Activated CD8-positive, alpha-beta T cell treated with anti-CD3 and anti-CD28 coated beads for 36 hours (primary cell): Measurements from ENCODE around the gene LEMD2. TPM values are rescaled to one million over a fixed set of nuclear protein-coding genes. Genes with fewer than 3 reads are reported as not detected.

Experiments used
- ATAC-seq: fragments of 200-7000 bp; cut with Tn5 transposase; one replicate; pipeline ENCODE4 v1.10.0; 2021; ENCODE audit warnings: mild to moderate bottlenecking, moderate library complexity
- CTCF ChIA-PET: fragments of 350-600 bp; sonication (Branson Sonifier 250); formaldehyde crosslinking; loops from one replicate; lab custom pipeline; 2021; ENCODE audit warnings: antibody characterized with exemption; lab: Charles Lee
- POLR2A ChIA-PET: fragments of 350-600 bp; sonication (Branson Sonifier 250); formaldehyde crosslinking; loops from one replicate; lab custom pipeline; 2021; ENCODE audit warnings: antibody characterized with exemption; lab: Charles Lee
- DNase-seq: peaks from one replicate; pipeline ENCODE4 v3.0.0-alpha.2; 2020
- H3K27ac Mint-ChIP-seq: one replicate; pipeline ENCODE4 v1.8.0; 2021; ENCODE audit warnings: mild to moderate bottlenecking, mixed read lengths
- H3K27me3 Mint-ChIP-seq: one replicate; pipeline ENCODE4 v1.8.0; 2021; ENCODE audit warnings: mixed read lengths
- H3K36me3 Mint-ChIP-seq: one replicate; pipeline ENCODE4 v1.8.0; 2021; ENCODE audit warnings: low read depth, mixed read lengths
- H3K4me1 Mint-ChIP-seq: one replicate; pipeline ENCODE4 v1.8.0; 2021; ENCODE audit warnings: low read depth, mixed read lengths
- H3K4me3 Mint-ChIP-seq: one replicate; pipeline ENCODE4 v1.8.0; 2021; ENCODE audit warnings: mild to moderate bottlenecking, moderate library complexity, mixed read lengths
- H3K9me3 Mint-ChIP-seq: one replicate; pipeline ENCODE4 v1.8.0; 2021; ENCODE audit warnings: mixed read lengths
- CTCF ChIP-seq: fragments of 200-600 bp; IDR thresholded peaks from one replicate; pipeline ENCODE4 v1.8.0; 2022; ENCODE audit warnings: antibody characterized with exemption, mild to moderate bottlenecking
- intact Hi-C: fragments of 100-400 bp; cut with micrococcal nuclease; formaldehyde crosslinking; loops from one replicate; pipeline ENCODE4 v1.10.0; 2022
- total RNA-seq, 2 experiments: library from RNA; stranded (reverse); gene quantifications; one replicate each; pipeline ENCODE4 v1.2.3, GENCODE V29; 2021

LEMD2 gene
- total RNA-seq, 2 experiments from 2014 or later, result 40.1 to 41.5 TPM

GRCh38 chr6:33732385-33732784 lies 56.5 kb downstream of the LEMD2 start:
- CTCF ChIA-PET, result interaction anchor here (1.3 kb wide), 1 partner anchor 37 kb away, joined by 3 read pairs; no protein-coding TSS in a partner anchor
- Mint-ChIP-seq H3K36me3 (no peaks in the 10 kb centered on the region), H3K27ac (no peak overlapping the region), H3K9me3 (no peaks in the 10 kb centered on the region), H3K4me3 (no peak overlapping the region), H3K4me1 (no peaks in the 10 kb centered on the region), H3K27me3 (no peaks in the 10 kb centered on the region)
- no peak for TF ChIP-seq CTCF
- intact Hi-C loops, result no loop called here
- POLR2A ChIA-PET, result interaction anchor here (0.6 kb wide), 1 partner anchor 183 kb away, joined by 4 read pairs; no protein-coding TSS in a partner anchor
- ATAC-seq (no peak), DNase-seq (no peak)

- Mint-ChIP-seq H3K27ac (no peak overlapping the region), H3K9me3 (no peaks in the 10 kb centered on the region), H3K4me3 (no peak overlapping the region), H3K36me3 (no peaks in the 10 kb centered on the region), H3K4me1 (no peaks in the 10 kb centered on the region), H3K27me3 (no peaks in the 10 kb centered on the region)
- intact Hi-C loops, result no loop called here
- DNase-seq (no peak), ATAC-seq (no peak)
- ChIA-PET CTCF (interaction anchor here (1.3 kb wide), 2 partner anchors 13 to 38 kb away, joined by 3 read pairs; no protein-coding TSS in a partner anchor), POLR2A (no interaction called here)
- no peak for TF ChIP-seq CTCF
These were observed 57.1 kb downstream of the LEMD2 start for GRCh38 chr6:33731751-33732282.

GRCh38 chr6:33731035-33731434 lies 57.9 kb downstream of the LEMD2 start:
- H3K4me1 Mint-ChIP-seq, result no peaks in the 10 kb centered on the region
- H3K27me3 Mint-ChIP-seq, result no peaks in the 10 kb centered on the region
- ATAC-seq (no peak), DNase-seq (no peak)
- TF ChIP-seq CTCF, result no peak
- POLR2A ChIA-PET, result no interaction called here
- no peak overlapping the region for H3K4me3 Mint-ChIP-seq
- H3K36me3 Mint-ChIP-seq, result no peaks in the 10 kb centered on the region
- intact Hi-C loops, result no loop called here
- CTCF ChIA-PET, result interaction anchor here (1.3 kb wide), 1 partner anchor 13 kb away, joined by 3 read pairs; no protein-coding TSS in a partner anchor
- no peaks in the 10 kb centered on the region for H3K9me3 Mint-ChIP-seq
- H3K27ac Mint-ChIP-seq, result no peak overlapping the region

GRCh38 chr6:33730611-33731010 lies 58.3 kb downstream of the LEMD2 start:
- TF ChIP-seq CTCF, result no peak
- Mint-ChIP-seq H3K9me3 (no peaks in the 10 kb centered on the region), H3K4me1 (no peaks in the 10 kb centered on the region), H3K36me3 (no peaks in the 10 kb centered on the region), H3K27ac (no peak overlapping the region), H3K27me3 (no peaks in the 10 kb centered on the region), H3K4me3 (no peak overlapping the region)
- POLR2A ChIA-PET, result no interaction called here
- intact Hi-C loops, result no loop called here
- CTCF ChIA-PET, result interaction anchor here (2.7 kb wide), 1 partner anchor 14 kb away, joined by 12 read pairs; no protein-coding TSS in a partner anchor
- DNase-seq (no peak), ATAC-seq (no peak)

GRCh38 chr6:33729059-33729458 lies 59.9 kb downstream of the LEMD2 start:
- H3K4me1 Mint-ChIP-seq, result peaks cover 8% of the 10 kb centered on the region
- H3K27ac Mint-ChIP-seq, result no peak overlapping the region
- no peaks in the 10 kb centered on the region for H3K36me3 Mint-ChIP-seq
- ATAC-seq (no peak), DNase-seq (no peak)
- H3K27me3 Mint-ChIP-seq, result no peaks in the 10 kb centered on the region
- CTCF ChIA-PET, result interaction anchor here (0.9 to 2.7 kb wide), 4 partner anchors 15 to 28 kb away, joined by 3 to 12 read pairs (median 3); partner anchors contain the start of gene UQCC2
- TF ChIP-seq CTCF, result no peak
- POLR2A ChIA-PET, result no interaction called here
- H3K9me3 Mint-ChIP-seq, result no peaks in the 10 kb centered on the region
- H3K4me3 Mint-ChIP-seq, result no peak overlapping the region
- intact Hi-C loops, result no loop called here
